Effector memory CD4-positive, alpha-beta T cell (primary cell): ENCODE data around the gene UROC1.

ENCODE experiments used
- DNase-seq, 3 donors: peaks; one replicate each; pipeline ENCODE4 v3.0.0-alpha.2; 2020
- H3K27ac ChIP-seq: 2 replicates; pipeline ENCODE4 v1.7.0; 2013; ENCODE audit warnings: mild to moderate bottlenecking, low read length, moderate library complexity; ENCODE audit not compliant: insufficient read depth, poor library complexity, severe bottlenecking
- H3K27me3 ChIP-seq: replicated peaks from 2 replicates; pipeline ENCODE4 v1.7.0; 2013; ENCODE audit warnings: mild to moderate bottlenecking, low read length; ENCODE audit not compliant: insufficient read depth, control insufficient read depth, poor library complexity, severe bottlenecking
- H3K36me3 ChIP-seq: 2 replicates; pipeline ENCODE4 v1.7.0; 2013; ENCODE audit warnings: mild to moderate bottlenecking, low read length, moderate library complexity; ENCODE audit not compliant: control insufficient read depth, insufficient read depth
- H3K4me1 ChIP-seq: 2 replicates; pipeline ENCODE4 v1.7.0; 2013; ENCODE audit warnings: low read length, mild to moderate bottlenecking; ENCODE audit not compliant: control insufficient read depth, insufficient read depth, poor library complexity, severe bottlenecking
- H3K4me3 ChIP-seq: 2 replicates; pipeline ENCODE4 v1.7.0; 2013; ENCODE audit warnings: low read length, low read depth, mild to moderate bottlenecking; ENCODE audit not compliant: insufficient read depth, poor library complexity, severe bottlenecking
- H3K9me3 ChIP-seq: 2 replicates; pipeline ENCODE4 v1.7.0; 2013; ENCODE audit warnings: mild to moderate bottlenecking, low read length, moderate library complexity; ENCODE audit not compliant: control insufficient read depth

Gene UROC1

DNA sequence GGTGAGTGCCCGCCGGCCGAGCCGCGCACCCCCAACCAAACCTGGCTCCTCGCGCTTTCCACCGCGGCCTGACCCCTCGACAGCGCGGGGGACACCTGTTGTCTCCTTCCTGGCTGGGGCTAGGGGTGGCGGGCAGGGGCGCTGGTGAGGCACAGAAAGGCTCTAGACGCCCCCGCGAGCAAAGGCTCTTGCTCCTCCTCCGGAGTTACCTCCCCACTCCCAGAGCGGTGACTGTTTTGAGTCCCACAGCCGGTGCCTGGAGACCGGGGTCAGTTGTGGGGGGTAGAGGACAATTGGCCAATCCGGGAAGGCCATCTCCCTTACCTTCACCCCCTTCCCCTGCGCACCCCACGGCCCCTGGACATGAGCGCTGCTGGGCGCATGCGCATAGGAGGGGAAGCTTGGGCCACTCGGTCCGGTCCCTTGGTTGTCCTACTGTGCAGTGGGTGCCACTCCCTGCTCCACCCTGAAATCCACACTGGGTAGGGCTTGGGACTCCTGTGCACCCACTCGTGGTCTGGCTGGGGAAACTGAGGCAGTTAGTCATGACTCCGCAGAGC lies 6.9 kb upstream of the UROC1 start:
- no peak overlapping the region for H3K27ac ChIP-seq
- H3K4me1 ChIP-seq = no peaks in the 10 kb centered on the region
- H3K9me3 ChIP-seq = no peaks in the 10 kb centered on the region
- H3K27me3 ChIP-seq = no peaks in the 10 kb centered on the region
- DNase-seq = no peak
- no peak overlapping the region for H3K4me3 ChIP-seq
- H3K36me3 ChIP-seq = no peaks in the 10 kb centered on the region

GRCh38 chr3:126523745-126524428 lies 6.3 kb upstream of the UROC1 start, which contains the start of gene CHST13:
CHST13 (plus strand) TSS chr3:126524155; CDS start chr3:126524333, 178 bp downstream.
- H3K9me3 ChIP-seq = no peaks in the 10 kb centered on the region
- H3K36me3 ChIP-seq = no peaks in the 10 kb centered on the region
- H3K4me1 ChIP-seq = no peaks in the 10 kb centered on the region
- no peak within 1 kb of the TSS for H3K4me3 ChIP-seq
- H3K27ac ChIP-seq = no peak within 1 kb of the TSS
- no peaks in the 10 kb centered on the region for H3K27me3 ChIP-seq
- DNase-seq = no peak

DNA sequence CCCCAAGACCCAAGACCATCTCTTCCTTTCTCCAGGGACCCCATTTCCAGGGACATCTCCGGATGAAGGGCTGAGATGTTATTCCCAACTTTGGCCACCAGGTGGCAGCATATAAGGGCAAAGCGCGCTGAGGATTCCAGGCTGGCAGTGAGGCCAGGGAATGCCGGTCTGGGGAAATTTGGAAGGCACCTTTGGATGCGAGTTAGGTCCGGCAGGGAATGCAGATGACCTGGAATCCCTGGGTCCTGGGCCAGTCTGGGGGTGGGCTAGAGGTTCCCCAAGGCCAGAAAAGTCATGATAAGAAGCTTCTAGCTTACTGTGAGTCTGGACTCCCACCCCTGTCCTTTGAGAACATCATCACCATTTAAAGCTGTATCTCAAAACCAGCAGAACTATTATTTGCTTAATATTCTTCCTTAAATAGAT lies 4.8 kb upstream of the UROC1 start:
- no peaks in the 10 kb centered on the region for H3K27me3 ChIP-seq
- no peaks in the 10 kb centered on the region for H3K36me3 ChIP-seq
- H3K9me3 ChIP-seq = no peaks in the 10 kb centered on the region
- no peak overlapping the region for H3K27ac ChIP-seq
- no peaks in the 10 kb centered on the region for H3K4me1 ChIP-seq
- no peak overlapping the region for H3K4me3 ChIP-seq
- DNase-seq = peak in 1 of 3 donors; percentile 9

DNA sequence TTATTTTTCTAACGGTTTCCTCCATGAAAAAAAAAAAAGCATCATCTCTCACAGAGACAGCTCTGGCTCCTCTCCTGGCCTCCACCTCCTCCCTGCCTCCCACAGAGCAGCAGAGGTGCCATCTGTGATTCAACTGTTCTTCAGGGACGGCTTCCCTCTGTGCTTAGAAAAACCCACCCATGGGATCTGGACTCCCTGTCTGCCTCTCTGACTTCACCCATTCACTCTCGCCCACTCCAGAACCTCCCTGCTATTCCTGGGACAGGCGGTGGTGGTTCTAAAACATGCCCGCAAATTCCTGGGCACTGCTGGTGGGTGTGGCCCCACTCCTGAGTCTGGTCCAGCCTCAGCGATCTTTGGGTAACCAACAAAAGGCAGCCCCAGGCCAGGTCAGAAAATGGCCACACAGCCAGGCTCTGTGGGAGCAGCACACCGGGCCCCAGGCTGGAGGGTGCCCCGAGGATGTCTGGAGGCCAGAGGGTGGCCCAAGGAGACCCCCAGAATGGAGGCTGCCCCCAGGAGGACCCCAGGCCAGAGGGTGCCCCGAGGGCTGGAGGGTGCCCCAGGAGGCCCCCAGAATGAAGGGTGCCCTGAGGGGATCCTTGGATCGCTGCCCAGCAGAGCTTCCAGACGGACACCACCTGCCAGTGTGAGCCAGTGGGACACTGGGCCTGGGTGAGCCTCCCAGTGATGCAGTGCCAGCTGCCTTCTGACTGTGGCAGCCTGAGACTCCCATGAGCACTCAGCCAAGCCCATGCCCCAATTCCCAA lies 3.7 kb upstream of the UROC1 start:
- H3K27ac ChIP-seq = no peak overlapping the region
- no peak for DNase-seq
- no peak overlapping the region for H3K4me3 ChIP-seq
- H3K9me3 ChIP-seq = no peaks in the 10 kb centered on the region
- H3K36me3 ChIP-seq = no peaks in the 10 kb centered on the region
- H3K27me3 ChIP-seq = no peaks in the 10 kb centered on the region
- H3K4me1 ChIP-seq = no peaks in the 10 kb centered on the region

DNA sequence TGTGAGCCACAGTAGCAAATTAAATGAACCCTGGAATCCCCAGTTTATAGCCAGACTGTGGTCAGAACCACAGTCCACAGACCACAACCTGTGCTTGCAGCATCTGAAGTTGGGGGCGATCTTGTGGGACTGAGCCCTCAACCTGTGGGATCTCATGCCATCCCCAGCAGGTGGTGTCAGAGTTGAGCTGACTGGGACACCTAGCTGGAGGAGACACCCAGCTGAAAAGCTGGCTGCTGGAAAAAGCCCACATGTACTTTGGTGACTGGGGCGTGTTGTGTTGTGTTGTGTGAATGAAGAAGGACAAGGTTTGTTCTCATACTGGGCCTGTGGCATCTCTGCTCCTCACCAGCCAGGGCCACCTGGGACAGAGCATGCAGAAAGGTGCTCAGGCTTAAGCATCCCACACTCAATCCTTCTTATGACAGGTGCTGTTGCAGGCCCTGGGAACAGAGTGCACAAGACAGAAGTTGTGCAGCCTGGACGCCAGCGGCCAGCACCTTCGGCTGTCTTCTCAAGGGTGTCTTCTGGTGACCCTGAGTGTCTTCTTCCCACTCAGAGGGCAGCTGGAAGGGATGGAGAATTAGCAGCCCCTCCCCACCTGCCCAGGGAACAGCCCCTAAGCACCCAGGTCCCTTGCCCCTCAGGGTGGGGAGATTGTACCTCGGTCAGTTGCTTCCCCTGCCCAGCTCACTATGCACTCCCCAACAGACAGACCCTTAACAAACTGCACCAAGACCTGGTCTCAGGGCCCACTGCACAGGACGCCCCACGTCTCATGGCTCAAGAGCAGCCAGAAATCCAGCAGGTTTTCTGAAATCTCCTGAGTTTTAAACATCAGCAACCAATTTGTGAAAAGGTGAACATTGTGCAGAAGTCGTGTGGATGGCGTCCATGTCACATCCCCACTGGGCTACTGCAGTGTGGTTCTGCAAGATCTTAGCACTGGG lies 2.2 kb upstream of the UROC1 start:
- Histone ChIP-seq H3K9me3 (no peaks in the 10 kb centered on the region), H3K36me3 (no peaks in the 10 kb centered on the region), H3K4me1 (no peaks in the 10 kb centered on the region), H3K27me3 (no peaks in the 10 kb centered on the region), H3K27ac (no peak overlapping the region), H3K4me3 (no peak overlapping the region)
- no peak for DNase-seq

DNA sequence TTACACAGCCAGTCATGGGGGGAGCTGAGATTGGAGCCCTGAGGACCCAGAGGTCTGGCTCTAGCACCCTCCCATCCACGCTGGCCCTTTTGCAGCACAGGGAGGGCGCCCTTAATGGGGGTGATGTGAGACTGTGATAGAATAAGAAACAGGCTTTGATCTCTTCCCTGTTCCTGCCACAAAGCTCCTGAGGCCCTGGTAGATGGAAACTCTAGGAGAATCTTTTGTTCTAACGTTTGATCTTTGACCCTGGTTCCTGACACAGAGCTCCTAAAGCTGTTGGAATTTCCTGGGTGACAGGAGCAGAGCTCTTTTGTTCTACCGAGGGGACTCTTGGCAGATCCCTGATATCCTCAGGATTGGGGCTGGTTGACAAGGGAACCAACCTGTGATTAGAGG lies 1.2 kb upstream of the UROC1 start:
- DNase-seq = no peak

DNA sequence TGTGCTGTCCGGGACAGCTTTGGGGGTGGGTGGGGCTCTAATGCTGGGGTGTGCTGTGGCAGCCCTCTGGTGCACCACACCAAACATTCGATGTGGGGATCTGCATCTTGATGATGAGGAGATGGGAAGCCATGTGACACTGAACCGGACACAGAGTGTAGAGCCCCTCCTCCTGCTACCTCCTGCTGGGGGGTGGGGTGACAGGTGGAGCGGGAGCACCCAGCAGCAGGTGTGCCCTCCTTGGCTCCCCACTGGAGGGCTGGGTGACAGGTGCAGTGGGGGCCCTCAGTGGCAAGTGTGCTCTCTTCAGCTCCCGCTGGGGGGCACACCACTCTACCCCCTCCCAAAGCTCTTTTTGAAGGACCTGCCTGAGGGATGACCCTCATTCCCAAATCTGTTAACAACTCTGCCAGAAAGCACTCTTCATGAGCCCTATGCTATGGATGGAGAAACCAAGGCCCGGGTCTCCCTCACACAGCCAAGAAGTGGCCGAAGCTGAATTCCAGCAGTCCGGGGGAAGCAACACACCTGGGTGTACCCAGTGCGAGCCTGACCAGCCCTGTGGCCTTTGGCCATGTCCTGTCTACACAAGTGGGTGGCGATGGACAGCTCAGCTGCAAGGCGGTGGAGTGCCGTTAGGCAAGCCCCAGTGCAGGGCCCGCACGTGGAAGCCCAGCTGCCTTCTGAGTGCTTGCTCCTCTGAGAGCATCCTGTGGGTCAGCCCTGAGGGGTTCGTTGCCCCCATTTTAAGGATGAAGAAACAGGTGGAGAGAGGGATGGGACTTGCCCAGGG lies 609 bp upstream of the UROC1 start:
- Histone ChIP-seq H3K4me1 (no peaks in the 10 kb centered on the region), H3K4me3 (no peak overlapping the region), H3K27ac (no peak overlapping the region), H3K36me3 (no peaks in the 10 kb centered on the region), H3K27me3 (no peaks in the 10 kb centered on the region), H3K9me3 (no peaks in the 10 kb centered on the region)
- no peak for DNase-seq

More for the DNA sequence above, 1.2 kb upstream of the UROC1 start:
- Histone ChIP-seq H3K27ac (no peak overlapping the region), H3K36me3 (no peaks in the 10 kb centered on the region), H3K27me3 (no peaks in the 10 kb centered on the region), H3K4me1 (no peaks in the 10 kb centered on the region), H3K4me3 (no peak overlapping the region), H3K9me3 (no peaks in the 10 kb centered on the region)

DNA sequence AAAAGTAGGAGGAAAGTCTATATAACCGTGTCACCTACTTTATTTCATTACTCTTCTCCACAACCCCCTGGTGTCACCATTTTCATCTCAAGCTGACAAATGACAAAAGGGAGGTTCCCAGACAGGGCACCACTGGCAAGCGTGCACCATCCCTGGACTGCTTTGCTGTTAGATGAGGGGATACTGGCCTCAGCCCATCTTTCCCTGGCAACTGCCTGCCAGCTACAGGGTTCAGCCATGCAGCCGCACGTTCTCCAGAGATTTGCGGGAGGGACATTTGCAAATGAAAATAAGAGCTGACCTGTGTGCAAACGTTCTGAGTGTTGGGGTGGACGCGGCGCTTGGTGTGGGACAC lies 660 bp downstream of the UROC1 start:
- H3K4me3 ChIP-seq = no peak overlapping the region
- DNase-seq = no peak
- no peaks in the 10 kb centered on the region for H3K27me3 ChIP-seq
- no peaks in the 10 kb centered on the region for H3K4me1 ChIP-seq
- no peaks in the 10 kb centered on the region for H3K9me3 ChIP-seq
- H3K27ac ChIP-seq = no peak overlapping the region
- H3K36me3 ChIP-seq = no peaks in the 10 kb centered on the region
